T-helper 1 cell treated with Interleukin-12 subunit alpha and Interleukin-12 subunit beta and Interleukin-4 antibody, amounts not matched to agents 30 ng/mL and 1 ng/mL, for 36 hours (primary cell): Measurements from ENCODE around the gene UVSSA. TPM values are rescaled to one million over a fixed set of nuclear protein-coding genes. Genes with fewer than 3 reads are reported as not detected.
"Not testable (repeated sequence)": the region's sequence is repeated elsewhere in the genome, so short reads cannot be mapped to it uniquely, and the experiment has no call there.

ENCODE experiments used
- intact Hi-C: fragments of 100-400 bp; cut with micrococcal nuclease; formaldehyde crosslinking; loops from one replicate; pipeline ENCODE4 v1.15.1; 2024
- total RNA-seq: library from RNA; stranded (reverse); gene quantifications from 2 replicates; pipeline ENCODE4 v1.2.3, GENCODE V29; 2022

Gene UVSSA
- total RNA-seq, 1 donor from 2014 or later = 25.4 TPM

DNA sequence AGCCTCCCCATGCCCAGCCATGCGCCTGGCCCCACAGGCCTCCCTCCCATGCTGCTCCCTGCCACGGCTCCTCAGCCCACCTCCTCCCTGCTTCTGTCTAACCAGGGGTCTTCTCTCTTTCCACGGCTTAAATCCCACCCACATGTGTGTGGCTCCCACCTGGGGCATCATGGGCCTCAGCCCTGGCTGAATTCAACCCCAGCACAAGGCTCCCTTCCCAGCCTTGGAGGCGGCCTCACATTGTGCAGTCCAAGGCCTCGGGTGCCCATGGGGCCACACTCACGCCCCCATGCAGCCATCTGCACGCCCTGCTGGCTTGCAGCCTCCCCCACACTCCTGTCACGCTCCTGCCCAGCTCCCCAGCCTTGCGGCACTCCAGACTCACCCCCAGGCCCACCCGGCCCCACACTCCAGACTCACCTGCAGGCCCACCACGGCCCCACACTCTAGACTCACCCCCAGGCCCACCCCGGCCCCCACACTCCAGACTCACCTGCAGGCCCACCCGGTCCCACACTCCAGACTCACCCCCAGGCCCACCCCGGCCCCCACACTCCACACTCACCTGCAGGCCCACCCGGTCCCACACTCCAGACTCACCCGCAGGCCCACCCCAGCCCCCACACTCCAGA lies 30.4 kb upstream of the UVSSA start:
- intact Hi-C loops = no loop called here

DNA sequence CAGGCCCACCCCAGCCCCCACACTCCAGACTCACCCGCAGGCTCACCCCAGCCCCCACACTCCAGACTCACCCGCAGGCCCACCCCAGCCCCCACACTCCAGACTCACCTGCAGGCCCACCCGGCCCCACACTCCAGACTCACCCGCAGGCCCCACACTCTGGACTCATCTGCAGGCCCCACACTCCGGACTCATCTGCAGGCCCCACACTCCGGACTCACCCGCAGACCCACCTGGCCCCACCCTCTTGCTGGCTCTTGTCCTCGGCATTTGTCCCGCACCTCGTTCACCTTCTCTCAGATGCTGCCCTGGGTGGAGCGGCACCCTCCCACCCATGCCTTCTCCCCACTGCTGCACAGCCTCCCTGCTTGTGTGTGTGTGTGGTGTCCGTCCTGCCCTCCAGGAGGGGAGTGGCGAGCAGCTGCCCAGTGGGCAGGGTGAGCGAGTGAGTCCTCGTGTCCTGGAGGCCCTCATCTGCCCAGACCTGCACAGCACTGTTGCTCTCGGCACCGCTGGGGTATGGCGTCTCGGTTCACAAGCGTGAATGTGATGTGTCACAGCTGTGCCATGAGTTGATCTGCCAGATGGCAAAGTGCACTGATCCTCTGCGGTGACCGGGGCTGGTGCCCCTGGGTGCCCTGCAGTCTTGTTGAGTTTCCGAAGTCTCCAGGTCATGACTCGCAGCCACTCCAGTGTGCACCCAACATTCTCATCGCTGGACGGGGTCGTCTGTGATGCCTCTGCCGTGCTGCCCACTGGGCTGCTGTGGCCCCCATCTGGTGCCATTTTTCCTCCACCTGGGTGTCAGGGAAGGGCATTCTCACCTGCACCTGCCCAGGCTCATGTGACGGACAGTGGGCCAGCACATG lies 29.6 kb upstream of the UVSSA start:
- intact Hi-C loops = no loop called here

DNA sequence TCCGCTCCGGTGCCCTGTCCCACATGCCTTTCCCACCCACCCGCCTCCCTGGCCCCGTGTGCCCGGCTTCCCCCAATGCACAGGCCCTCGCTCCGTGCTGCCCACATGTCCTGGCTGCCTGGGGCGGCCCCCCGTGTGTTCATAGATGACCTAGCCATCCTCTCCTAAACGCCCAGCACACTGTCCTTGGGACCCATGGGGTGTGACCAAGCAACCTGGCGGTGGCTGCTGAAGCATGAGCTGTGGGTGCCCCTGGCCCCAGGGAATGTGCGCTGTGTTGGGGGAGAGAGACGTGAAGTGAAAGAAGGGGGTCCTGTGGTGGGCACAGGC lies 29.0 kb upstream of the UVSSA start:
- intact Hi-C loops = no loop called here

DNA sequence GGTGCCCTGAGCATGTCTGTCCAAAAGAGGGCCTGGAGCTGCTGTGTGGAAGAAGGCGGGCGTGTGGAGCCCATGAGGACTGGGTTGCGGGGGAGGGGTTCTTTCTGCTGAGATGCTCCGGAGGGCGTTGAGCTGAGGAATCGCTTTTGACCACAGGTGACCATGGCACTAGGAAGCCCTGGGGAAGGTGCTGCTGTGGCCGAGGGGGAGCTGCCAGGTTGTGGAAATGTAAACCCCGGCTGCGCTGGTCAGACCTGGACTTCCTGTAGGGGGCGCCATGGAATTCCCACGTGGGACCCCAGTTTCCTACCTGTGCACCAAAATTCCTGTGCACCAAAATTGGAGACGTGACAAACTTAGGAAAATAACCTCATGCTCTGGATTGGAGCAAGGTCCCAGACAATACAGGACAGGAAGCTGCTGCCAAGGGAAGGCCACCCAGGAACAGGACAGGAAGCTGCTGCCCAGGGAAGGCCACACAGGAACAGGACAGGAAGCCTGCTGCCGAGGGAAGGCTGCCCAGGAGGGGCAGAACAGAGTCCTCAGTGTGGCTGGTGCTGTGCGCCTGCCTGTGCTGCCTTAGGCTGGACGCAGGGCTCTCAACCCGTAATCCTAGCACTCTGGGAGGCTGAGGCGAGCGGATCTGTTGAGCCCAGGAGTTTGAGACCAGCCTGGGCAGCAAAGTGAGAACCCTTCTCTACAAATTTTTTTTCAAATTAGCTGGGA lies 28.4 kb upstream of the UVSSA start:
- intact Hi-C loops = no loop called here

DNA sequence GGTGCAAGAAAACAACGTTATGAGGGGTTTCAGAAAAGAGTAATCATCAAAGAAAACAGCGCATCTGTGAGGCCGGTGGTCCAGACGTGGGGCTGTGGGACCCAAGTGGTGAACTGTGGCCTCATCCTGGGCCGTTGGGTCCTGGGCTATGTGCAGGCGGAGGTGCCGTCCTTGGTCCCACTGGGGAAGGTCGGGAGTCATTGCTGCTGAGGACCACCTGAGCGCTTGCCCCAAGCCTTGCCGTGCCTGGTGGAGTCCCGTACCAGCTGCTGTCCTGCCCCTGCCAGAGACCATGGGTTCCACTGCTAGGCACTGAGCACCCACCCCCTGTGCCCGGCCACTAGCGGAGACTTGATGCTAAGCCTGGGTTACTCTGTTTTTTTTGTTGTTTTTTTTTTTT lies 25.5 kb upstream of the UVSSA start:
- intact Hi-C loops = no loop called here

DNA sequence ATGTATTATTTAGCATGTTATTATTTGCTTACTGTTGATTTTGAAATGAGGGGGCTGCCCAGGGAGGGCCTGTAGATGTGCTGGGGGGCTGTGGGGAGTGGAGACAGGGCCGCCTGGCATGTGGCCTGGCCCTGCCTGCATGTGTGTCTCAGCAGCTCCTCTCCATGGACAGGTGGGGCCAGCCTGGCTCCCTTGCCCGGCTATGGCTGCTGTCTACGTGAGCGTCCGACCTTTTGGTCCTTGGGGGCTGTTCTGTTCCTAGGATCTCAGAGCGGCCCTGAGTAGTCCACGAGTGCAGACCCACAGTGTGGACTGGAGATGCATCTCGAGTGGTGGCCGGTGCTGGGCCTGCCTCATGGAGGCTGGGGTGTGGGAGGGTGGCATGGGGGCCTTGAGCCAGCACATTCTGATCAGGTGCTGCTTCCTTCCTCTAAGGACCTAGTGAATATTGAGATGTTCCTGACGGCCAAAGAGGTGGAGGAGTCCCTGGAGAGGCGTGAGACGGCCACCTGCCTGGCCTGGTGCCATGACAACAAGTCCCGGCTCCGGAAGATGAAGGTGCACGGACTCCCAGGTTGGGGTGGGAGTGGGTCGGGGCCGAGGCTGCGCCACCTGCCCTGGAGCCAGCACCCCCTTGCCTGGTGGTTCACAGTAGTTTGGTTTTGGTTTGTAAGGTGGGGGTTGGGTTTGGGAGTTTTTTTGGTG lies 24.9 kb upstream of the UVSSA start:
- intact Hi-C loops = no loop called here

DNA sequence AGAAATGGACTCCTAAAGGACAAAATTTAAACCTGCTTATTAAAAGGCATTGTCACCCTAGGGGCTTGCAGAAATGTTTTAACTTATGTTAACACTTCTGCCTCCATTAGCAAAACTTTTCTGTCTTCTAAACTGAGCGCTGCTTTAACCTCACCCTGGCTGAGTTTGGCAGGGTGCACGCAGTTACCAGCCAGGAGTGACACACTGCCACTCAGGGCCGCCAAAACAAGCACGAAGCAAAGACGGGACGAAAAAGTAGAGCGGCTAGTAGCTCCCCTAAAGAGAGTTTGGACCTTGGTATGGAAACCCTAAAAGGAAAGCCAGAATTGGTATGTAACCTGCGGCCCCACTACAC lies 23.8 kb upstream of the UVSSA start:
- intact Hi-C loops = no loop called here

DNA sequence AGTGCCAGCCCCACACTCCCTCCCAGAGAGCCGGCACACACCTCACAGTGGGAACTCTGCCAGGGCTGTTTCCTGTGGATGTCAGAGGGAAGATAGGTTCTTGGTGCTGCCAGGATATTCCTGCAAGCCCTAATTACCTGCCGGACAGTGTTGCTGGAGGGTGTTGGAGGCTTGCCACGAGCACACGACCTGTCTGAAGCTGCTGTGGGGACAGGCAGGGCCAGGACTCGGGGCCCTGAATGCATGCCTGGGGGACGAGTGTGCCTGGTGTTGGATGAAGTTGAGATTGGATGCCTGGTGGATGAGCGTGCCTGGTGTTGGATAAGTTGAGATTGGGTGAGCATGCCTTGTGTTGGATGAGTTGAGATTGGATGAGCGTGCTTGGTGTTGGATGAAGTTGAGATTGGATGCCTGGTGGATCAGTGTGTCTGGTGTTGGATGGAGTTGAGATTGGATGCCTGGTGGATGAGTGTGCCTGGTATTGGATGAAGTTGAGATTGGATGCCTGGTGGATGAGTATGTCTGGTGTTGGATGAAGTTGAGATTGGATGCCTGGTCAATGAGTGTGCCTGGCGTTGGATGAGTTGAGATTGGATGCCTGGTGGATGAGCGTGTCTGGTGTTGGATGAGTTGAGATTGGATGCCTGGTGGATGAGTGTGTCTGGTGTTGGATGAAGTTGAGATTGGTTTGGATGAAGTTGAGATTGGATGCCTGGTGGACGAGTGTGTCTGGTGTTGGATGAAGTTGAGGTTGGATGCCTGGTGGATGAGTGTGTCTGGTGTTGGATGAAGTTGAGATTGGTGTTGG lies 23.2 kb upstream of the UVSSA start:
- intact Hi-C loops = no loop called here

DNA sequence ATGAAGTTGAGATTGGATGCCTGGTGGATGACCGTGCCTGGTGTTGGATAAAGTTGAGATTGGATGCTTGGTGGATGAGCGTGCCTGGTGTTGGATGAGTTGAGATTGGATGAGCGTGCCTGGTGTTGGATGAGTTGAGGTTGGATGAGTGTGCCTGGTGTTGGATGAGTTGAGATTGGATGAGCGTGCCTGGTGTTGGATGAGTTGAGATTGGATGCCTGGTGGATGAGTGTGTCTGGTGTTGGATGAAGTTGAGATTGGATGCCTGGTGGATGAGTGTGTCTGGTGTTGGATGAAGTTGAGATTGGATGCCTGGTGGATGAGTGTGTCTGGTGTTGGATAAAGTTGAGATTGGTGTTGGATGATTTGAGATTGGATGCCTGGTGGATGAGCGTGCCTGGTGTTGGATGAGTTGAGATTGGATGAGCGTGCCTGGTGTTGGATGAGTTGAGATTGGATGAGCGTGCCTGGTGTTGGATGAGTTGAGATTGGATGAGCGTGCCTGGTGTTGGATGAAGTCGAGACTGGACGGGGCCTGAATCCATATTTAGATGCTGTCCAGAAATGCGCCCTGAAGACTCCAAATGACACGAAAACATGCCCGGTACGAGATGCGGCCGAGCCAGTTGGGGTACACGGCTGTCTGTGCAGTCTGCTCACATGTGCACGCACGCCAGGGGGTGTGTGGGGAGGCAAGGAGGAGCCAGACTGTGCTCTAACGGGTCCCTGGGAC lies 22.4 kb upstream of the UVSSA start:
- intact Hi-C loops = not testable (repeated sequence)

DNA sequence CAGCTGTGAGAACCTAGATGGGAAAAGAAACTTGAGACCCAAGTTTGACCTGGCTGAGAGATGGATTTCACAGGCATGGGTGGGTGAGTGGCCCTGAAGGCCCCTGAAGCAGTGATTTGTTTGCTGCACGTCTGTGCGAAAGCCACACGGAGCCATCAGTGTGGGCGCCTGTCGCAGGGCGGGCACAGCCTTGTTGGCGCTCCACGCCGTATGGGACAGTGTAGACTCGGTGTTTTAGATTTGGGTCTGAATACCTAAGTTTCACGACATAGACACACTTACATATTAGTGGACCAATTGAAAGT lies 21.9 kb upstream of the UVSSA start:
- intact Hi-C loops = no loop called here

DNA sequence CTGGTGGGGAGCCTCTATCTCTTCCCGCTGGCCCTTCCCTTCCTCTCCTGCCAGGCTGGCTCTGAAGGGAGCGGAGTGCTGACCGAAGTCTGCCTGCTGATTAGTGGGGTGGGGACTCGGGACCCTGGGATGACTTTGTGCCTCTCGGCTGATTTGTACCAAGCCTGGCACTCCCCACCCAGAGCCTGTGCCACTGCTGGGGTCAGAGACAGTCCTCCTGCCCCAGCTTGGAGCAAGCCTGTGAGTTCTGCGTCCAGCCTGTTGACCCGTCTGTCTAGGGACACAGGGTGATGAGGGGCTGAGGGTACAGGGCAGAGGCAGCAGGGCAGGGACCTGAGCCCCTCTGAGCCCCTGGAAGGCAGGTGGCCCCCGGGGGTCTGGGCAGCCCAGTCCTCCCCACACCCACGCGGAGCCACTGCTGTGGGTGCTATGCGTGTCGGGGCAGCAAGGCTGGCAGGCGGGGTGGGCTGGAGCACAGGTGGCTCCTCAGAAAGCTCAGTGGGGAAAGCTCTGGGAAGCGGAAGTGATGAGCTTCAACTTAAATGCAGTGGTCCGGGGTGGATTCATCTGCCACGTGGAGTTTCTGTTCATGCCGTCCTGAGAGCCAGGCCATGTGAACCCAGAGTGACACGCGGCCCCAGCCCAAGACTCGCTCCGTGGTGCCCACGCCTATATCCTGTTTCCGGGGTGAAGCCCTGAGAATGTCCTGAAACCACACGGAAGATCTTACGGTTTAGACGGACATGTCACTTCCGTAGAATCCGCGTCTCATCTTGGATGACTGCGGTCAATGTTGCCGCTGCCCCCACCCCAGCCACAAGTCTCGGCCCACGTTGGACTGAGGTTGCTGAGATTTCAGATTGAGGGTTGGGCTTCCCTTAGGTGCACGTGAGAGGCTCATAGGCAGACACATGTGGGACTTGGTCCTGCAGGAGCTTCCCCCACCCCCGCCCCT lies 21.1 kb upstream of the UVSSA start:
- intact Hi-C loops = no loop called here

DNA sequence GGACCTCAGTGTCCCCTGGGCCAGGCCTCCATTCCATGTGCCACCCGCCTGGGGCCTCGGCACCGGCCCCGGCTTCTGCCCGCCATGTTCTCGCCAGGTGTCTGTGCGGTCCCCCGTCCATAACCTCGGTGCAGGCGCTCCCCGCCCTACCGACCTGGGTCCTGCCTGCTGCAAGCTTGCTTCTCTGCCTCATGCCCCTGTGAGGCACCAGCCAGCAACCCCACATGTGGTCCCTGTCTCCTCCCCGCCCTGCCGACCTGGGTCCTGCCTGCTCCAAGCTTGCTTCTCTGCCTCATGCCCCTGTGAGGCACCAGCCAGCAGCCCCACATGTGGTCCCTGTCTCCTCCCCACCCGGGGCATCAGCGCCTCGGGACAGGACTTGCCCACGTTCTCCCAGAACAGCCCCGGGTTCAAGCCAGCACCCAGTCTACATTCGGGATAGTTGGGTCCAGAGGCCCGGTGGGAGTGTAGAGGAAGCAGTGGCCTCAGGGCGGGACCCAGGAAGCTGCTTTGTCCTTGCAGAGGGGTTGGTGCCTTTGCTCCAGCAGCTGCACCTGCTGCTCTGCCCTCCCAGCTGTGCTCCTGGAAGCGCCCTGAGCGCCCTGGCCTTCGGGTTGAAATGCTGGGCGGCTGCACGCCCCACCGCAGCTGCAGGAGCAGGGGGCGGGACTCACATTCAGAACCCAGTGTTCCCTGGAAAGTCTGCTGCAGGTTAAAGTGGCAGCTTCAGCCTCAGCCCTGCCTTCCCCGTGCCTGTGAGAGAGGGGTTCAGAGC lies 20.1 kb upstream of the UVSSA start:
- intact Hi-C loops = no loop called here

DNA sequence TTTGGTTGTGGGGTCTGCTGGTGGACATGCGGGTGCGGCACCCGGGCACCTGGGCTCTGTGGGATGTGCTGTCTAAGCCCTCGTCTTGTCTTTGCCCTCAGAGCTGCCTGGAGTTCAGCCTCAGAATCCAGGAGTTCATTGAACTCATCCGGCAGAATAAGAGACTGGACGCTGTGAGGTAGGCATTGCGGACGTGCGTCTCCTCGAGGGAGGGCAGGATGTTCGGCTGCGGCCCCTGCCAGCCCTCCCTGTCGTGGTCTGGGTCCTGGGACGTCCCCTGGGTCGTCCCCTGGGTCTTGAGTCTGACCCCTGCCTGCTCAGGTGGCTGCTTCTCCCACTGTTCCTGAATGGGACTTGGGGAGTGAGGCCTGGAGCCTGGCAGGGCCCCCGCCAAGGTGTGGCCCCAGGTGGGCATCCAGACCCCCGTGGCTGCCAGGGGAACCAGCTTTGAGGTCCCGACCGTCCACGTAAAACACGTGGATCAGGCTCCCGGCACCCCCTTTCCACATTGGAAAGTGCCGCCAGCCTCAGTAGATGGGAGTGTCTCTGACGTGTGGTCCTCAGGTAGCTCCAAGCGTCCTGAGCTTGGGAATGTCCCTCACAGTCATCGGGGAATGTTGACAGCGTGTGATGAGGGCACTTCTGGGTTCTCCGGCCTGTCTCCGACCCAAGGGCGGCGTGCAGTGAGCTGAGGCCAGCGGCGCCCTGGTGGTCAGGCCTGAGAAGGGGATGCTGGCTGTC lies 19.3 kb upstream of the UVSSA start:
- intact Hi-C loops = no loop called here

DNA sequence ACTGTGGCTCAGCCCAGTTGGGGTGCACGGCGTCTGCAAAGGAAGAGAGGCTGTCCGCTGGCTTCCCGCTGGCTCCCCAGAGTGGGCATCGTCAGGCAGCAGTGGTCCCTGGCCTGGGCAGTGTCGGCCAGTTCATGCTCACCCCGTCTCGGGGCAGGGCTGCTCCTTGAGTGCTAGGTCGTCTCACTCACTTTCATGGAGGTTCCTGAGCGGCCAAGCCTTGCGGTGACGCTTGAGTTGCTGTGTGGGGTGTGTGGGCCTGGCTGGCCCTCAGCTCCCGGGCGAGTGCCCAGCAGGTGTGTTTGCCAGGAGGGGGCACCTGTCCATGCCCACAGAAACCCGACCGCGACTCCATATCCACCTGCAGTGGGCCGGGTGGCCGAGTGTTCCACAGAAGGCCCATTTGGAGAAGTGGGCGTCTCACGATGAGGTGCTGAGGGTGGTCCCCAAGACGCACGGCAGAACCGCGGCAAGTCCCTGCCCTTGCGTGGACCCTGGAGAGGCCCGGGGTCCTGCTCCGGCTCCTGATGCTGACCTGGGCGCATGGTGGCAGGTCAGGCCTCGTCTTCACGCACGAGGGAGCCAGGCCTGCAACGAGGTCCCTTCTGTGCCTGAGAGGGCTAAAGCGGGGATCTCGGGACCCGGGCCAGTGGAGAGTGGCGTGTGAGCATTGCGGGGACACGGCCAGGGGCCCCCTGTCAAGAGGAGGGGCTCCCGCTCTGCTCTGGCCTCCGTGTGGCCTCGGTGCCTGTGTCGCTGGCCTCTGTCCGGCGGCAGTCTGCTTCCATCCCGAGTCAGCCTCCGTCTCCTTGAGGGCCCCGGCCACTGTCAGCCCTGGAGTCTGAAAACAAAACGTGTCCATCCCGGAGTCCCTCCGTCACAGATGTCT lies 18.5 kb upstream of the UVSSA start:
- intact Hi-C loops = no loop called here

DNA sequence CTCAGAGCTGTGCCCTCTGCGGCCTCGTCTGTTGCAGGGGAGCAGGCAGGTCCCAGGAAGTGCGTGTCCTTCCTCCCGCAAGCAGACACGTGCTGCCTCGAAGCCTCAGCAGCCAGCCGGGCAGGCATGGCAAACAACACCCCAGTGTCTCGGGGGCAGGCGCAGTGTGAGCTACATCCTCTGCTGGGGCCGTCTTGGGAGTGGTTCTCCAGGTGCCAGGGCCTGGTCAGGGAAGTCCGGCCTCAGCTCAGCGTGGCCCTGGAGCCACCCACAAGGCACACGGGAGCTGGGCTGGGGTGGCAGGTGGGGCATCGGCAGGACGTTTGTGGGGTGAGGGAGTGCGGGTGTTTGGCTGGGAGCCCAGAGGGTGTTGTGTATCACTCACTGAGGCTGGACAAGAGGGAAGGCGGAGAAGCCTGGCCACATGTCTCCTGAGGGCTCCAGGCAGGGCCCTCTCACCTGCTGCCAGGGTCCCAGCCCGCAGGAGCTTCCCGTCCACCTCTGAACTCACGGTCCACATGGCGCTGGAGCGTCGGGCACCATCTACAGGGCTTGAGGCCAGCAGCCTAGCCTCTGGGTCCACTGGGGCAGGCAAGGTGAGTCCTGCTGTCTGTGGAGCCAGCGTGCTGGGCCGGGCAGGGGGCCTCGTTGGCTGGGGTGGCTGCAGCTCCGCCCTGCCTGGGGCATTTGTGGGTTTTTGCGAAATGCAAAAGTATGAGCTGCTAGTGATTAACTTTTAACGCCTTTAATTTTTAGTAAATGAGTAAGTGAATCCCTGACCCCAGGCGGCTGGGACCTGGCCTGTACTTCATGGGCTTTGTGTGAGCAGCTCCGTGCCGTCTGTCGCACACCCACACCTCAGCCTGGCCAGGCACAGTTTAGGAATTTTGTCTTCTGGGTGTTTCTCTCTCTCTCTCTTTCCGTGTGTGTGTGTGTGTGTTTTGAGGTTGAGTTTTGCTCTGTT lies 17.3 kb upstream of the UVSSA start:
- intact Hi-C loops = loop anchor here (1.0 to 2.0 kb wide), 3 partner anchors 17 to 40 kb away; partner anchors contain the start of gene MAEA
